GM18867 (cell line): ENCODE results near the gene MBNL3.
"Not testable (repeated sequence)": the region's sequence is repeated elsewhere in the genome, so short reads cannot be mapped to it uniquely, and the experiment has no call there.

ENCODE experiments used
- ATAC-seq: cut with Tn5 transposase; IDR thresholded peaks from one replicate; pipeline ENCODE4 v1.9.1; 2021; ENCODE audit warnings: mild to moderate bottlenecking, moderate library complexity; ENCODE audit not compliant: unreplicated experiment

MBNL3 gene

DNA sequence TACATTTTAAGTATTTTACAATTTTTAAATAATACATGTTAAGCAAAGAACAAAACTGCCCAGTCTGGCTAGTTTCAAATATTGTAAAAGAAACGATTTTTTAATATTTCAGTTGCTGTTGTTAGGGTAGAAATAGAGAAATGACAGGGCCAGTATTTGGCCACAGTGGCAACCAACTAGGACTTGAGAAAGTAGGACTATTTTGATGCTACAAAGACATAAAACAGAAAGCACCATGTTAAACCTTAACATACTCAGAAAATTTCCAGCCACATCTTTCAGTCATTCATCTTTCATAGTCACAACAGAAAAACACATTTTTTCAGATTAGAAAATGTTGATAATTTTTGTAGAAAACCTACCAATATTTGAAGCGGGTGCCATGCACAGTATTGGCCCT is 104.5 kb downstream of the MBNL3 start:
- no peak for ATAC-seq

GRCh38 chrX:132382068-132382467 is 106.8 kb downstream of the MBNL3 start:
- ATAC-seq: no peak

- ATAC-seq: no peak
These were observed 110.6 kb downstream of the MBNL3 start for GRCh38 chrX:132378281-132378680.

- ATAC-seq: no peak
These were observed 112.9 kb downstream of the MBNL3 start for GRCh38 chrX:132375941-132376340.

GRCh38 chrX:132373610-132374009 is 115.2 kb downstream of the MBNL3 start:
- ATAC-seq: no peak

DNA sequence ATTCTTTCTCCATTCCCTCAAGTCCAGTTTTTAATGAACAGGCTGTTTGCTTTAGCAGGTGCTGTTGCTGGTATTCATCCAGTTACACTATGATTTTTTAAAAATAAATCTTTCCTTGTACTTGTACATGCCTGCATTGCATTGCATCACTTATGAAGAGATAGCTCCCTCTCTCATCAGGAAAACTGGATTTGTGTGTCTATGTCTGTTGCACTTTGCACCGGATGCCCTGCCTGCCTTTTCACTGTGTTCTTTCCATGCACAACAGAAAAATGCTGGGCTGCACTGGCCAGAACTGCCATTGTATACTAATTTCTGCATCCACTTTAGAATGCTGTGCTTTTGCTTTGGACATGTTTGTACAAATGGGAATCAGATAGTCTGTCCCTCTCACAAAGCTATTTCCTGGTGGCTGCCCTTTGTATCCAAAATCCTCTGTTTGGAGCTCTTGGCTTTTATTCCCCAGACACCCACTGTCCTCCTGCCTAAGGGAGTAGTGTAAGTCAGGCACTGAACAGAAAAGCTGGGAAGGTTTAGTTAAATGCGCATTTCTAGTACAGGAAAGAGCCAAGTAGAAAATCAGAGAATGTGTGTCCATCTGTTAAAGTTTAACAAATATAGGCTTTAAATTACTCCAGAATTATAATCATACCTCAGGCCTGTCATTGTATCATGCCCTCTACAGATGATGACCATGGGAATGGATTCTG is 119.1 kb downstream of the MBNL3 start:
- ATAC-seq: no peak

DNA sequence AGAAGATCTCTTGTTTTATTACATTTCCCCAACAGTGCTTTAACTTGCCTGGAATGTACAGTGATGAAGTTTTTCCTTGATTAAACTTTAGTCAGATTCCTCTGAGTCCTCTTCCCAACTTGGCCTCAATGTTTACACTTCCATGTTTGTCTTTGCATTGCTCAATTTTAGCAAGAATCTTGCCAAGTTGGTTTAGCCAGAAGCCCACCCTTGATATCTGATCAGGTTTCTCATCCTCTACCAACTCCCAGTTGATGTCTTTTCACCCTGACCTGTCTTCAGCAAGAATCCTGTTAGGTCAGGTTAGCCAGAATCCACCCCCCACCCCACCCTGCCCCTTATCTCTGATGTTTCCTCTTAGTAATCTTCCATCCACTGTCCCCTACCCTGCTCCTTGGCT is 120.9 kb downstream of the MBNL3 start:
- ATAC-seq: no peak

- no peak for ATAC-seq
These were observed 121.5 kb downstream of the MBNL3 start for GRCh38 chrX:132367314-132367713.

DNA sequence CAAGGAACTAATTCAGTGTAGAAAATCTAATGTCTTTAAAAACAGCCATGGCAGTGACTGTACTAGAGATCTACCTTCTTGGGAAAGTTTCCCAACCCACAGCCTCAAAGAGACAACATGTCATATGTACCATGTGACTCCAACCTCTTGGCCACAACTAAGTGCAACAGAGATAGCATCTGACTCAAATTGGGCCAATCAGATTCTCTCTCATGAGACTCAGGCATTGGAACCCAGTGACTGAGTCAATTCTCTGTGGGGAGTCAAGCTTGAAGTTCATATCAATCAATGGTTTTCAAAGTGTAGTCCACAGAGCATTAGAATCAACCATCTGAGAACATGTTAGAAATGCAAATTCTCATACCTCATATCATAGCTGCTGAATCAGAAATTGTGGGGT is 123.3 kb downstream of the MBNL3 start:
- no peak for ATAC-seq

DNA sequence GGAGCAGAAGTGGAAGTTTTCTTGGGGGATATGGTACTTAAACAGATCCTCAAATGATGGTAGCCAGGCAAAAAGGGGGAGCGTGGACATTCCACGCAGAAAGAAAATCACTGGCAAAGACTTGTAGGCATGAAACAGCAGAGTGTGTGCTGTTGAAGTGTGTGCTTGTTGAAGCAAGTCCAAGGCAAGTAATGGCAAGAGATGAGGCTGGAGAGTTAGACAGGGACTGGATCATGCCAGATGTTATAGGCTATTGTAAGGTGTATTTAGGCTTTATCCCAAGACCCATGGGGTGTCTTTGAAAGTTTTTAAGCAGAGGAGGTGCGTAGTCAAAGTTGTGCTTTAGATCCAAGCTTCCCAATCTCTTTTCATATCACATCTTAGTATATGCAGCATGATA is 124.5 kb downstream of the MBNL3 start:
- ATAC-seq: no peak

DNA sequence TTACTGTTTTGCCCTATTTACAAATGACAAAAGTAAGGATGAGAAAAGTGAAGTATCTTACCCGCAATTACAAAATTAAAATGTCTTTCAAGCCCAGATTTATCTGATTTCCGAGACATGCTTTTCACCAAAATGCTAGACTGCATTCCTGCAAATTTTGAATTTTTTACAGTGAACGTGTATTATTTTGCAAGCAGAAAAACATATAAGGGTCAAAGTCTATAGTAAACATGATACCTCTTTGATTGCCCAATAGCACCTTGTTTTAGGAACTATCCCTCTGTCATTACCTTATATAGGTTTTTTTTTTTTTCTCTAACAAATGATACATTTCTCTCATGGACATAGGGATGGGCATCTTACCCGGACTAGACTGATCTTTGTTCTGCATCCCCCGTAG is 135.4 kb downstream of the MBNL3 start:
- ATAC-seq: no peak

DNA sequence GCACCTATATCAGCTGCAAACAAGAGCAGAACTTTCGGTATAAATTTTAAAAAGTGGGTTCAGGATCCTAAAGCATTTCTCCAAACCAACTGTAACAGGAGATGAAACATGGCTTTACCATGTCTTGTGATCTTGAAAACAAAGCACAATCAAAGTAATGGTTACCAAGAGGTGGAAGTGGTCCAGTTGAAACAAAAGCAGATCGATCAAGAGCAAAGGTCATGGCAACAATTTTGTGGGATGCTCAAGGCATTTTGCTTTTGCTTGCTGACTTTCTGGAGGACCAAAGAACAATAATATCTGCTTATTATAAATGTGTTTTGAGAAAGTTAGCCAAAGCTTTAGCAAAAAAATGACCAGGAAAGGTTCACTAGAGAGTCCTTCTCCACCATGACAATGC is 152.7 kb downstream of the MBNL3 start:
- no peak for ATAC-seq

DNA sequence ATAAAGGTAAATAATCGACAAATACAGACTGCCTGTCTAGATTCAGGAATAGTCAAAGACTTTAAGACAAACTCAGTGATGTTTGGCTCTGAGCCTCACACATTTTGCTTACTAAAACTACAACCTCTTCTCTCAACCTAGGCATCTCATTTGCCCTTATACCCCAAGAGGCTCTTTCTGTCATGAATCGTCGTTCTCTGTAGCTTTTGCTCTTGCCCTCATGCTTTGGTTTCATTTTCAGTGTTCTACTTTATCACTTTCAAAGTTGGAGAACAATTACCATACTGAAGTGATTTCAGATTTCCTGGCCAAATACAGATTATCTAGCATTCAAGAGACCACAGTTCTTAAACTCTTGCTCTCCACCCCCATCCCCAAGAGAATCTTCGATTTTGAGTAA is 155.5 kb downstream of the MBNL3 start:
- peak; percentile 70 for ATAC-seq

- no peak for ATAC-seq
These were observed 157.3 kb downstream of the MBNL3 start for GRCh38 chrX:132331532-132331931.

- no peak for ATAC-seq
These were observed 157.8 kb downstream of the MBNL3 start for GRCh38 chrX:132331000-132331399.

DNA sequence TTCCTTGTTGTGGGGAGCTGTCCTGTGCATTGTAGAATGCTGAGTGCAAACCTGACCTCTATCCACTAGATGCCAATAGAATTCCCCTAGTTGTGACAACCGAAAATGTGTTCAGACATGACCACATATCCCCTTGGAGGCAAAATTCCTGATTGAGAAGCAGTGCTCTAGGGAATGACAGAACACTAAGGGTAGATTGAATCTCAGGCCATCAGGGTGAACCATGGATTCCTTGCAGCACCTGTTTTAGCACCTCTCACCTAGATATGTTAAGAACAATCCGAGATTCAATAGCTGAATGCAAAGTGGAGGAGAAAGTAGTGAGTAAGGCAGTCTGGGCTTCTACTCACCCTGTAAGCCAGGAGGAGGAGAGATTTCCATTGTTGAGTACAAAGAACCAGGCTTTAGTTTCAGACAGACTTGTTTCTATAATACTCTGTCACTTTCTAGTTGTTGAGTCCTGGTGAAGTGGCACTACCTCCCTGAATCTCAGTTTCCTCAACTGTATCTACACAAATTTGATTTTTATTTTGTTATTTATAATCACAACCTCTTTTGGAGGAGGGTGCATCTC is 158.6 kb downstream of the MBNL3 start:
- no peak for ATAC-seq

- not testable (repeated sequence) for ATAC-seq
These were observed 161.9 kb downstream of the MBNL3 start for GRCh38 chrX:132326960-132327359.
